Panc1 (cell line): ENCODE measurements around the gene LRR1. TPM values are rescaled to one million over a fixed set of nuclear protein-coding genes. Genes with fewer than 3 reads are reported as not detected.

Experiments
- ATAC-seq: fragments of 200-7000 bp; cut with Tn5 transposase; 2 replicates; pipeline ENCODE4 v1.9.1; 2020; ENCODE audit warnings: mild to moderate bottlenecking, moderate library complexity
- BruUV-seq: library from RNA; stranded (reverse); fragments of 400-500 nt; replicated peaks from 2 replicates; lab custom pipeline; 2021; lab: Mats Ljungman, UMichigan
- CTCF ChIA-PET: fragments of 300-600 bp; sonication (Branson Sonifier 250); formaldehyde crosslinking; loops from one replicate; lab custom pipeline; 2022; ENCODE audit warnings: antibody characterized with exemption; lab: Charles Lee
- POLR2A ChIA-PET: fragments of 300-600 bp; sonication (Branson Sonifier 250); formaldehyde crosslinking; loops from one replicate; lab custom pipeline; 2022; ENCODE audit warnings: antibody characterized with exemption; lab: Charles Lee
- DNase-seq: peaks from one replicate; pipeline ENCODE4 v3.0.0-alpha.2; 2010; ENCODE audit warnings: low read depth, low spot score
- H3K27ac ChIP-seq: 2 replicates; pipeline ENCODE4 v1.5.1; 2011; ENCODE audit warnings: mild to moderate bottlenecking, low read length, inconsistent platforms
- H3K27me3 ChIP-seq: fragments of 200-500 bp; sonication (Bioruptor generic); 2 replicates; pipeline ENCODE4 v1.6.0; 2014; ENCODE audit warnings: low read length, inconsistent platforms; ENCODE audit not compliant: control insufficient read depth, insufficient read depth
- H3K36me3 ChIP-seq: fragments of 200-500 bp; sonication (Bioruptor generic); 2 replicates; pipeline ENCODE4 v1.5.1; 2014; ENCODE audit warnings: inconsistent platforms, mild to moderate bottlenecking, low read length, moderate library complexity; ENCODE audit not compliant: control insufficient read depth, insufficient read depth
- H3K4me1 ChIP-seq: 2 replicates; pipeline ENCODE4 v1.5.1; 2011; ENCODE audit warnings: inconsistent platforms, mild to moderate bottlenecking, low read length, moderate library complexity; ENCODE audit not compliant: control insufficient read depth, insufficient read depth
- H3K4me3 ChIP-seq, 2 experiments: 2 replicates each; pipeline ENCODE4 v1.5.1; 2011 to 2012; ENCODE audit warnings: low read depth in 2 of 2, low read length in 2 of 2, mild to moderate bottlenecking in 2 of 2, inconsistent platforms in 1 of 2, moderate library complexity in 1 of 2
- H3K9me3 ChIP-seq: fragments of 200-500 bp; sonication (Bioruptor generic); 2 replicates; pipeline ENCODE4 v1.5.1; 2014; ENCODE audit warnings: low read depth, mild to moderate bottlenecking, inconsistent platforms, low read length, moderate library complexity; ENCODE audit not compliant: control insufficient read depth, insufficient read depth
- CTCF ChIP-seq: fragments of 450-650 bp; IDR thresholded peaks from 2 replicates; pipeline ENCODE4 v1.5.1; 2017; ENCODE audit warnings: mild to moderate bottlenecking
- POLR2AphosphoS5 ChIP-seq: IDR thresholded peaks from 2 replicates; pipeline ENCODE4 v1.6.1; 2012; ENCODE audit warnings: mild to moderate bottlenecking, low read depth, low read length, moderate library complexity
- REST ChIP-seq, 2 experiments: IDR thresholded peaks; 2 replicates each; pipeline ENCODE4 v1.6.1; 2011 to 2012; ENCODE audit warnings: low read depth in 2 of 2, control low read depth in 1 of 2, low read length in 1 of 2, mild to moderate bottlenecking in 1 of 2, moderate library complexity in 1 of 2; ENCODE audit not compliant: insufficient read depth in 1 of 2
- SIN3A ChIP-seq: IDR thresholded peaks from 2 replicates; pipeline ENCODE4 v1.6.1; 2012; ENCODE audit warnings: low read depth, mild to moderate bottlenecking, low read length, moderate library complexity, borderline replicate concordance; ENCODE audit not compliant: insufficient read depth
- TCF7L2 ChIP-seq: IDR thresholded peaks from 2 replicates; pipeline ENCODE4 v1.6.1; 2011; ENCODE audit warnings: mild to moderate bottlenecking, low read depth, low read length, inconsistent platforms
- in situ Hi-C: cut with HindIII; loops from 2 replicates; pipeline ENCODE4 v1.10.0; 2016; ENCODE audit warnings: low sequenced_read_pairs, low pct_unique_long_range_greater_than_20kb
- intact Hi-C: fragments of 100-400 bp; cut with micrococcal nuclease; formaldehyde crosslinking; loops from one replicate; pipeline ENCODE4 v1.10.0; 2022; ENCODE audit not compliant: unreplicated experiment
- total RNA-seq: library from RNA; stranded (reverse); gene quantifications from one replicate; pipeline ENCODE4 v1.2.1, GENCODE V29; 2021; ENCODE audit not compliant: unreplicated experiment

LRR1 gene
- total RNA-seq, 1 experiment from 2014 or later = 23.3 TPM

DNA sequence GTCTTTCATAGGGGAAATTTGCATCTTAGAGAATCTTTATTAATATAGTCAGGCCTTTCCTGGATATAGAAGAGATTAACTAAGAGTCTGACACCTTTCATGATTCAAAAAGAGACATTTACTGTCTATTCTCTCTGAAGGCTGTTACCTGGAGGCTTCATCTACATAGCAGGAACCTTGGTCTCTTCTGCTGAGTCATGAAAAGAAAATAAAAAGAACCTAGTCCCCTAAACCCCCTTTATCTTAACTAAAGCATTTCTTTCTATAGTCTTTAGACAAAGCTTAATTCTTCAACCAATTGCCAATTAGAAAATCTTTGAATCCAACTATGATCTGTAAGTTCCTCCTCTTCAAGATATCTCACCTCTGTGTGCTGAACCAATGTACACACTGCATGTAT is 45.6 kb upstream of the LRR1 start:
- ChIA-PET CTCF (no interaction called here), POLR2A (interaction anchor here (0.6 kb wide), 2 partner anchors 30 to 53 kb away, joined by 3 to 8 read pairs; no protein-coding TSS in a partner anchor)
- no peaks in the 10 kb centered on the region for H3K4me1 ChIP-seq
- intact Hi-C loops (no loop called here), in situ Hi-C loops (no loop called here)
- H3K27ac ChIP-seq = no peak overlapping the region
- no peaks in the 10 kb centered on the region for H3K9me3 ChIP-seq
- no TSS peak for BruUV-seq
- no peak overlapping the region for H3K4me3 ChIP-seq
- ATAC-seq (no peak), DNase-seq (no peak)
- H3K36me3 ChIP-seq = no peaks in the 10 kb centered on the region
- H3K27me3 ChIP-seq = no peaks in the 10 kb centered on the region
- no peak for TF ChIP-seq REST (IDR thresholded peaks at IDR 0.05; ENCODE audit: insufficient read depth in 1 of 2, low read depth in 2 of 2, low read length in 1 of 2)
- no peak for TF ChIP-seq CTCF
- TF ChIP-seq SIN3A = no peak
- no peak for TF ChIP-seq TCF7L2
- TF ChIP-seq POLR2AphosphoS5 = no peak

DNA sequence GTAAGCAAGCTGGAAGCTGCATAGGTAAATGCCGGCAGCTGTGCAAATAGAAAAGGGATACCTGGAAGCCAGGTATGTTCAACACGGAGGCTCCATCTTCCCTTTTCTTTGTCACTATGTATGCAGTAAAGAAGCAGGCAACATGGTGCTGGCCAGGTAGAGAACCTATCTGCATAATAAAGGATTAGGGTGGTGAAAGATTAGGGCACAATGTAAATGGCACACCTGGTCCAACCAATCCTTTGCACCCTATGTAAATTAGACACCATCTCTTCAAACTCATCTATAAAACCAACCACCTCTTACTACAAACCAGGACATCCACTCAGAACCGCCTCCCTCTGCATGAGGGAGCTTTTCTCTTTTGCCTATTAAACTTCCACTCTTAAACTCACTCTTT is 44.8 kb upstream of the LRR1 start:
- no peak overlapping the region for H3K4me3 ChIP-seq
- in situ Hi-C loops = no loop called here
- intact Hi-C loops = no loop called here
- ChIA-PET POLR2A (no interaction called here), CTCF (no interaction called here)
- no peaks in the 10 kb centered on the region for H3K36me3 ChIP-seq
- H3K4me1 ChIP-seq = no peaks in the 10 kb centered on the region
- H3K27ac ChIP-seq = no peak overlapping the region
- H3K9me3 ChIP-seq = no peaks in the 10 kb centered on the region
- no TSS peak for BruUV-seq
- DNase-seq = no peak
- ATAC-seq = no peak
- TF ChIP-seq REST (IDR thresholded peaks at IDR 0.05; ENCODE audit: insufficient read depth in 1 of 2, low read depth in 2 of 2, low read length in 1 of 2) (no peak), POLR2AphosphoS5 (no peak)
- H3K27me3 ChIP-seq = no peaks in the 10 kb centered on the region
